IMR-90 (cell line): ENCODE results near the gene HCLS1. TPM values are rescaled to one million over a fixed set of nuclear protein-coding genes. Genes with fewer than 3 reads are reported as not detected.

ENCODE experiments used
- ATAC-seq: fragments of 200-7000 bp; cut with Tn5 transposase; 2 replicates; pipeline ENCODE4 v1.9.1; 2020; ENCODE audit warnings: low read depth, mild to moderate bottlenecking, moderate library complexity
- BruUV-seq: library from RNA; stranded (reverse); fragments of 400-500 nt; replicated peaks from 2 replicates; lab custom pipeline; 2021; lab: Mats Ljungman, UMichigan
- CTCF ChIA-PET: fragments of 300-600 bp; formaldehyde crosslinking; extraction: SDS; loops from one replicate; lab custom pipeline; 2021; ENCODE audit warnings: antibody characterized with exemption; lab: Yijun Ruan, JAX
- POLR2A ChIA-PET: fragments of 300-600 bp; sonication (Branson Sonifier 250); formaldehyde crosslinking; loops from one replicate; lab custom pipeline; 2022; ENCODE audit warnings: antibody characterized with exemption; ENCODE audit not compliant: unreplicated experiment; lab: Charles Lee
- DNase-seq: peaks from one replicate; pipeline ENCODE4 v3.0.0; 2013
- H2AFZ ChIP-seq: replicated peaks from 2 replicates; pipeline ENCODE3; 2013; ENCODE audit warnings: low read length, mild to moderate bottlenecking; ENCODE audit not compliant: poor library complexity
- H2AK5ac ChIP-seq: 2 replicates; pipeline ENCODE4 v1.6.1; 2013; ENCODE audit warnings: low read depth, low read length, inconsistent platforms
- H2AK9ac ChIP-seq: replicated peaks from 2 replicates; pipeline ENCODE3; 2013; ENCODE audit warnings: mild to moderate bottlenecking, low read depth, low read length, moderate library complexity; ENCODE audit not compliant: poor library complexity
- H2BK120ac ChIP-seq: 2 replicates; pipeline ENCODE4 v1.6.1; 2013; ENCODE audit warnings: low read depth, low read length, inconsistent platforms
- H2BK15ac ChIP-seq: 3 replicates; pipeline ENCODE4 v1.6.1; 2013; ENCODE audit warnings: low read depth, low read length, inconsistent platforms
- H2BK20ac ChIP-seq: 2 replicates; pipeline ENCODE4 v1.6.1; 2013; ENCODE audit warnings: low read depth, mild to moderate bottlenecking, inconsistent platforms, low read length, moderate library complexity
- H2BK5ac ChIP-seq: 2 replicates; pipeline ENCODE4 v1.6.1; 2013; ENCODE audit warnings: mild to moderate bottlenecking, low read depth, low read length, inconsistent platforms; ENCODE audit not compliant: poor library complexity, severe bottlenecking
- H3K14ac ChIP-seq: replicated peaks from 2 replicates; pipeline ENCODE4 v1.6.1; 2013; ENCODE audit warnings: low read depth, low read length, inconsistent platforms
- H3K18ac ChIP-seq: 2 replicates; pipeline ENCODE4 v1.6.1; 2013; ENCODE audit warnings: low read depth, low read length, control low read depth
- H3K23ac ChIP-seq: 2 replicates; pipeline ENCODE4 v1.6.1; 2013; ENCODE audit warnings: low read depth, low read length, inconsistent platforms
- H3K27ac ChIP-seq: 2 replicates; pipeline ENCODE4 v1.5.1; 2013; ENCODE audit warnings: mild to moderate bottlenecking, control low read depth, low read length; ENCODE audit not compliant: insufficient read depth
- H3K27me3 ChIP-seq: 2 replicates; pipeline ENCODE4 v1.6.1; 2013; ENCODE audit warnings: low read length; ENCODE audit not compliant: control insufficient read depth, insufficient read depth
- H3K36me3 ChIP-seq: 2 replicates; pipeline ENCODE4 v1.6.1; 2013; ENCODE audit warnings: low read length, mixed read lengths; ENCODE audit not compliant: control insufficient read depth, insufficient read depth
- H3K4ac ChIP-seq: 2 replicates; pipeline ENCODE4 v1.6.1; 2013; ENCODE audit warnings: low read depth, low read length, inconsistent platforms
- H3K4me1 ChIP-seq: 2 replicates; pipeline ENCODE4 v1.6.1; 2013; ENCODE audit warnings: low read length, mixed read lengths; ENCODE audit not compliant: control insufficient read depth, insufficient read depth
- H3K4me2 ChIP-seq: 2 replicates; pipeline ENCODE4 v1.6.1; 2013; ENCODE audit warnings: low read depth, mild to moderate bottlenecking, control low read depth, low read length, moderate library complexity
- H3K4me3 ChIP-seq: 2 replicates; pipeline ENCODE4 v1.5.1; 2013; ENCODE audit warnings: low read depth, mild to moderate bottlenecking, control low read depth, low read length, moderate library complexity; ENCODE audit not compliant: insufficient read depth
- H3K56ac ChIP-seq: 2 replicates; pipeline ENCODE4 v1.6.1; 2013; ENCODE audit warnings: low read length, inconsistent platforms; ENCODE audit not compliant: insufficient read depth; ENCODE audit errors: extremely low read depth
- H3K79me1 ChIP-seq, 2 experiments: 2 replicates each; pipeline ENCODE4 v1.6.1; 2013; ENCODE audit warnings: low read length in 2 of 2, inconsistent platforms in 1 of 2, low read depth in 1 of 2
- H3K9ac ChIP-seq: 2 replicates; pipeline ENCODE4 v1.6.1; 2013; ENCODE audit warnings: low read depth, low read length, control low read depth
- H3K9me1 ChIP-seq: 2 replicates; pipeline ENCODE4 v1.6.1; 2013; ENCODE audit warnings: low read length, inconsistent platforms; ENCODE audit not compliant: insufficient read depth
- H3K9me3 ChIP-seq: 2 replicates; pipeline ENCODE4 v1.6.1; 2013; ENCODE audit warnings: low read length; ENCODE audit not compliant: control insufficient read depth, insufficient read depth
- H4K20me1 ChIP-seq: 2 replicates; pipeline ENCODE4 v1.6.1; 2013; ENCODE audit warnings: low read length, inconsistent platforms; ENCODE audit not compliant: insufficient read depth
- H4K5ac ChIP-seq: 2 replicates; pipeline ENCODE4 v1.6.1; 2013; ENCODE audit warnings: mild to moderate bottlenecking, low read depth, low read length, control low read depth
- H4K8ac ChIP-seq, 2 experiments: 2 replicates each; pipeline ENCODE4 v1.6.1; 2013; ENCODE audit warnings: low read depth in 2 of 2, low read length in 2 of 2, control low read depth in 1 of 2, inconsistent platforms in 1 of 2
- H4K91ac ChIP-seq: 2 replicates; pipeline ENCODE4 v1.6.1; 2013; ENCODE audit warnings: low read depth, low read length, inconsistent platforms; ENCODE audit not compliant: insufficient read depth
- BHLHE40 ChIP-seq: fragments of 150-350 bp; IDR thresholded peaks from 2 replicates; pipeline ENCODE4 v1.6.1; 2016; ENCODE audit warnings: mild to moderate bottlenecking, low read depth, low read length
- CEBPB ChIP-seq: IDR thresholded peaks from 2 replicates; pipeline ENCODE4 v1.6.1; 2012; ENCODE audit warnings: low read depth, low read length, improper control_type of control experiment
- CHD1 ChIP-seq: IDR thresholded peaks from 2 replicates; pipeline ENCODE4 v1.6.1; 2012; ENCODE audit warnings: low read depth, low read length, improper control_type of control experiment
- CTCF ChIP-seq: conservative IDR thresholded peaks from 2 replicates; pipeline ENCODE4 v1.5.1; 2012; ENCODE audit warnings: mild to moderate bottlenecking, low read depth, low read length, improper control_type of control experiment
- ELK1 ChIP-seq: fragments of 150-350 bp; IDR thresholded peaks from 2 replicates; pipeline ENCODE4 v1.6.1; 2016; ENCODE audit warnings: low read depth, mild to moderate bottlenecking, low read length, moderate library complexity, borderline replicate concordance
- FOS ChIP-seq: fragments of 150-350 bp; IDR thresholded peaks from 2 replicates; pipeline ENCODE4 v1.6.1; 2016; ENCODE audit warnings: low read depth, low read length
- MAFK ChIP-seq: IDR thresholded peaks from 2 replicates; pipeline ENCODE4 v1.6.1; 2012; ENCODE audit warnings: low read depth, low read length, improper control_type of control experiment
- MAZ ChIP-seq: IDR thresholded peaks from 2 replicates; pipeline ENCODE4 v1.6.1; 2012; ENCODE audit warnings: low read depth, mild to moderate bottlenecking, low read length, improper control_type of control experiment, moderate library complexity, borderline replicate concordance
- MXI1 ChIP-seq: IDR thresholded peaks from 2 replicates; pipeline ENCODE4 v1.6.1; 2012; ENCODE audit warnings: low read depth, mild to moderate bottlenecking, low read length, moderate library complexity, borderline replicate concordance
- NFE2L2 ChIP-seq: fragments of 150-350 bp; IDR thresholded peaks from 2 replicates; pipeline ENCODE4 v1.6.1; 2016; ENCODE audit warnings: low read depth, mild to moderate bottlenecking, low read length
- POLR2A ChIP-seq: IDR thresholded peaks from 2 replicates; pipeline ENCODE4 v1.6.1; 2012; ENCODE audit warnings: mild to moderate bottlenecking, low read depth, low read length
- RAD21 ChIP-seq: IDR thresholded peaks from 2 replicates; pipeline ENCODE4 v1.6.1; 2012; ENCODE audit warnings: low read length, improper control_type of control experiment
- RCOR1 ChIP-seq: IDR thresholded peaks from 2 replicates; pipeline ENCODE4 v1.6.1; 2012; ENCODE audit warnings: mild to moderate bottlenecking, low read length, improper control_type of control experiment; ENCODE audit not compliant: insufficient replicate concordance
- RFX5 ChIP-seq: IDR thresholded peaks from 2 replicates; pipeline ENCODE4 v1.8.0; 2012; ENCODE audit warnings: low read depth, mild to moderate bottlenecking, low read length, moderate library complexity
- SMC3 ChIP-seq: fragments of 150-350 bp; IDR thresholded peaks from 2 replicates; pipeline ENCODE4 v1.6.1; 2016; ENCODE audit warnings: low read depth, mild to moderate bottlenecking, antibody characterized with exemption, low read length, moderate library complexity
- USF2 ChIP-seq: fragments of 150-350 bp; IDR thresholded peaks from 2 replicates; pipeline ENCODE4 v1.6.1; 2017; ENCODE audit warnings: mild to moderate bottlenecking, antibody characterized with exemption, low read length, low read depth
- WGBS, 2 experiments: methylation state at CpG; one replicate each; pipeline versions ENCODE4 v1.1.5 to v1.1.7; 2013; ENCODE audit warnings: missing lambda C conversion rate in 2 of 2; ENCODE audit not compliant: insufficient read length in 1 of 2; ENCODE audit errors: extremely low coverage in 2 of 2; 5-methylcytosine and 5-hydroxymethylcytosine counted together
- dilution Hi-C: fragments of 300-500 bp; cut with HindIII; formaldehyde crosslinking; loops from one replicate; pipeline ENCODE4 v1.14.3; 2018; ENCODE audit warnings: low sequenced_read_pairs; ENCODE audit not compliant: unreplicated experiment
- in situ Hi-C: fragments of 300-500 bp; cut with MboI; formaldehyde crosslinking; loops from 3 replicates; pipeline ENCODE4 v1.14.3; 2019; ENCODE audit warnings: low sequenced_read_pairs, inconsistent platforms, mixed read lengths
- intact Hi-C: fragments of 100-400 bp; cut with micrococcal nuclease; formaldehyde crosslinking; loops from 2 replicates; pipeline ENCODE4 v1.10.0; 2022
- polyA plus RNA-seq, 3 experiments: library from polyadenylated mRNA; depleted of rRNA; stranded (reverse); fragments of >200 nt; gene quantifications; 2 replicates each; pipeline ENCODE4 v1.2.3, GENCODE V29; 2012; ENCODE audit warnings: low replicate concordance in 1 of 3
- total RNA-seq: library from RNA; depleted of rRNA; stranded (reverse); fragments of >200 nt; gene quantifications from 2 replicates; pipeline ENCODE4 v1.2.3, GENCODE V29; 2012

HCLS1 gene
- total and polyA plus RNA-seq, 2 of the 4 experiments (the other 2 are of a cell fraction): 0.54 to 0.67 TPM

GRCh38 chr3:121658716-121659435 is 1.8 kb downstream of the HCLS1 start:
- Histone ChIP-seq H2AK9ac (no peak overlapping the region), H3K9me3 (no peaks in the 10 kb centered on the region), H2AK5ac (no peak overlapping the region), H3K9ac (no peak overlapping the region), H3K4me1 (no peaks in the 10 kb centered on the region), H2BK5ac (no peak overlapping the region), H3K14ac (no peak overlapping the region), H3K4ac (no peak overlapping the region), H2BK120ac (no peak overlapping the region), H4K91ac (no peak overlapping the region), H2AFZ (no peak overlapping the region), H3K18ac (no peak overlapping the region), H4K20me1 (no peaks in the 10 kb centered on the region), H4K5ac (no peak overlapping the region), H3K23ac (no peak overlapping the region), H2BK20ac (no peak overlapping the region), H3K9me1 (peaks cover 6% of the 10 kb centered on the region; the same call in 1 of the 2 replicates), H3K27ac (no peak overlapping the region), H3K56ac (no peak overlapping the region), H3K27me3 (no peaks in the 10 kb centered on the region), H3K4me2 (no peak overlapping the region), H4K8ac (no peak overlapping the region), H2BK15ac (no peak overlapping the region), H3K4me3 (no peak overlapping the region), H3K79me1 (no peaks in the 10 kb centered on the region), H3K36me3 (peaks cover 9% of the 10 kb centered on the region; the same call in 1 of the 2 replicates)
- dilution Hi-C loops (no loop called here), intact Hi-C loops (no loop called here), in situ Hi-C loops (no loop called here)
- ATAC-seq: no peak
- TF ChIP-seq CHD1: no peak
- TF ChIP-seq CTCF: no peak
- no peak for TF ChIP-seq USF2
- no peak for TF ChIP-seq RAD21
- no peak for TF ChIP-seq MAZ
- no peak for TF ChIP-seq ELK1
- no peak for TF ChIP-seq FOS
- no peak for TF ChIP-seq SMC3
- TF ChIP-seq NFE2L2: no peak
- no peak for TF ChIP-seq BHLHE40
- TF ChIP-seq CEBPB: no peak
- no peak for TF ChIP-seq MXI1
- no peak for TF ChIP-seq RCOR1
- TF ChIP-seq MAFK: no peak
- no peak for TF ChIP-seq POLR2A
- TF ChIP-seq RFX5: no peak
- BruUV-seq: no TSS peak
- ChIA-PET CTCF (no interaction called here), POLR2A (no interaction called here)
- no peak for DNase-seq
- WGBS, 2 experiments: no CpG with 5 or more reads among the region's 6 CpGs
